A204.1 (cell line): ENCODE measurements around the gene NUDT12.

Source experiments
- FAIRE-seq: peaks from 2 replicates; lab custom pipeline; 2012; peaks lifted over from hg19 to GRCh38; lab: Jason Lieb, UNC

Gene NUDT12

DNA sequence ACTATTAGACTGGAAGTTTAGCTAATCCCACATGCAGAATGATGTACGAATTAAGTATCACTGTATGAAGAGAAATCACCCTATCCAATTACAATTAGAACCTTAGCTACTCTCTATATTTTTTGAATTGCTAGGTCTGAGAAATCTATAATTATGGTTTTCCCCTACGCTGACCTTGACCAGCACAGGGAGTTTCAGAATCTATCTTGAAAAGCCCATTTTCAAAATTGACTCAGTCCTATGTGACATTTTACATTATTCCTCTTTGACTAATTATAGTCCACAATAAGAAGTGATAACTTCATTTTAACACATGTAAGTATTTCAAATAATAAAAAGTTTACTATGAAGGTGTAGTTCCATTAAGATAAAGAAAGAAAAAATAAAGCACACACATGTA lies 21.5 kb downstream of the NUDT12 start:
- no peak for FAIRE-seq

DNA sequence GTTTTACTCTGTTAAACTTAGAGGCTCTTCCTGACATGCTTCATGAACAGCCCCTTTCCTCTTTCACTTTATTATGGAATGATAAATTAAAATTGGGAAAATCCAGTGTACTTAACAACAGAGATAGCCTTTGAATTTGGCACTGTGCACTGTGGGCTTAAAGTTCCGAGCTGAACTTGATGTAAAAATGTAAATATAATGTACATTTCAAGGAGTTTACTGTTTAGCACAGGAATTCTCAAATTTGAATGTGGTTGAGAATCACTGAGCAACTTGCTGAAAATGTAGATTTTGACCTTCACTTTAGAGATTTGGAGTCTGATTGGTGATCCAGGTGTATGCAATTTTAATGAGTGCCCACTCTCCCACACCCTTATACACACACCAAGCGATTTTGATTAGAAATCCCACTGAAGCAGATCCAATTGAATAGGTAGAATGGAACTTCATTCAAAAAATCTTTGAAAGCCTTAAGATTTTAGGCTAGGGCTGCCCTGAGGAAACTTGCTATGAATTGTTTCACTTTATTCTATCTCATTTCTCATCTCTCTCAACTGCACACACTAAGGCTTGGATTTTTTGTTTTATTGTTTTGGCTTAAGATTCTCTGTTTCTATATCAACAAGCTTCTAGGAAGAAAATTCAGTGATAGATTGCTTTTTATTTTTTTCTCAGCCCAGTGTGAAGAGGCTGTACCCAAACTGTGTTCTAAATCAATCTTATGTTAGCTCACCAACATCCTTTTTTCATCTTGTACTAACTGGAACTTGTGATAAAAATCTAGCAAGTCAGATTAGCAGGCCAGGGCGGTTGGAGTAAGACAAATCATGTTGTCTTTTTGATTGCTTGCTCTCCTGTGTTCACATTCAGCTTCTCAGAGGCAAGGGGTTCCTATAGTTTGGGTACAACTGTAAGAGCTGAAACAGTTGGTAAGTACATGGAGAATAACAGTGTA lies 22.9 kb downstream of the NUDT12 start:
- FAIRE-seq, result no peak

DNA sequence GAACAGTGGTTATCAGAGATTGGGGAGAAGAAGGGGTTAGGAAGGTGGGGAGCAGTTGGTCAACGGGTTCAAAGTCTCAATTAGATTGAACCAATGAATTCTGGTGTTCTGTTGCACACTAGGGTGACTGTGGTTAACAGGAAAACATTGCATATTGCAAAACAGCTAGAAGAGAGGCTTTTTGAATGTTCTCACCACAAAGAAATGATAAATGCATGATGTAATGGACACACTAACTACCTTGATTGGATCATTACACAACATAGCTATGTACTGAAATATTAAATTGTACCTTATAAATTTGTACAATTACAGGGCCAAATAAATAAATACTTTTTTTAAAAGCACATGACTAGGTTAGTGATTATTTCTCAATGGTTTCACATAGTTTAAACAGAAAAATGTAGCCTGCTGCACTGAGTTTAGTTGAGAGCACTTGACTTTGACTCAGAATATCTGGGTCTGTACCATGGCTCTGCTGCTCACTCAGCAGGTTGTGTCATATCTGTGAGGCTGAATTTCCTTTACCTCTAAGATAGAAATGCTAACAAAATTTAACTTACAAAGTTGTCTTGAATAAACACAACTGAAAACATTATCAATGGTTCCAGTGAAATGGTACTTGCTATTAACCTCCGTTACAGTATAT lies 30.4 kb downstream of the NUDT12 start:
- no peak for FAIRE-seq

DNA sequence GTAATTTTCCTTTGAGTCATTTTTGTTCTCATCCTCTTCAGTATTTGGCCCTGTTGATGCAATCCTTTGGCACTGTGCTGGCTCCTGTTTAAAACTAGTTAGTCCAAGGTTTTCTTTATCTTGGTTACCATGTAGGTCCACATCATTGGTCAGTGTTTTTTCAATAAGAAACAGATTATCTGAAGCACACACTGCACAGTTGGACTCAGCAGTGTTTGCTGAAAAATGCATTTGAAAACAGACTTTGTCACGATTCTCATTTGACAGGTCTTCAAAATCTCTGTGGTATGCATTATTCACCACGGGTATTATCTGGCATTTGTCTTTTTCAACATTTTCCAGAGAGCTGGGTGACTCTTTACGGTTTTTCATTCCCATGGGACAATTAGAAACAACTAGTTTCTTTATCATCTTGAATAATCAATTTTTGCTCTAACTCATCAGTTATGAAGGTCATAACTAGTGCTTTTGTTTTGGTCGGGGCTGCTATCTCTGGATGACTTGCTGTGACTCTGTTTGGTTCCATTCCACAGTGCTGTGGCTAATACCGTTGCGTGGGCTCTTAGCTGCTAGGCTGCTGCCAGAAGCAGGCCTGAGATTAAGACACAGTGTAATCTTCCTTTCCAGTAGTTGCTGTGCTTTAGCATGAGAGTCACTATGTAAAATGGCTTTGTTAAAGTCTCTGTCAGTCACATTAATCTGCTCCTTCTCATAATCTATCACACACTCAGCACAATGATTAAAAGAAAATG lies 36.2 kb downstream of the NUDT12 start:
- no peak for FAIRE-seq

DNA sequence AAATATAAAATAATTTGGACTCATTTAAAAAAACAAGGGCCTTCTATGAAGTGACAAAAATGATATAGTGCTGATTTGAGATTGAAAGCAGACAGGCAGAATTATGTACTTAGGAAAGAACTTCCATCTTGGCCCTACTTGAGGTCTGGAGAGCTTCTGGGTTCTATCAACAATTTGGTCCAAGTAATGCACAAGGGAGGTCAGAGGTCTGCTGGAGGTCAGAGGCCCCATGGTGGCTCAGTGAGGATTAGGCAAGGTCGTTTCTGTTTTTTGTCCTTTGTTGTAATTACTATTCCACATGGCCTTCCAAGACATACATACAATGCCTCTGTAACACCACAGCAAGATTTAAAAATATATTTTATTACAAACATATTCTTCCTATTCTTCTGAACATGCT lies 37.2 kb downstream of the NUDT12 start:
- no peak for FAIRE-seq

DNA sequence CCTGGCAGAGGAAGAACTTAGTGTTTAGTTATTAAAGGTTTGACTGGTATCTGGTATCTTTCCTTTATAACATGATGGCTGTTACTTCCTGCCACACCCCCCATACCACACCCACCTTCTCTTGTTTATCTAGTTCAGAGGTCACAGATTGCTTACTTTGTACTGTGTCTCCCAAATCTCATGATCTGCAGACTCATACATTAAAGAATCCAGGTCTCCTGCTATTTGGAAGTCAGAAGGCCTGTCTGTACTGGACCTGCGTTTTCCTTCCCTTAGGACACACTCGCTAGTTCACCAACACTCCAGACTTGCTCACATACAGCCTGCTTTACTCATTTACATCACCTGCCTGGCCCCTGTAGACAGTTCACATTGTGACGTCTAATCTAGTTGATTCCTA lies 39.3 kb downstream of the NUDT12 start:
- FAIRE-seq, result no peak

DNA sequence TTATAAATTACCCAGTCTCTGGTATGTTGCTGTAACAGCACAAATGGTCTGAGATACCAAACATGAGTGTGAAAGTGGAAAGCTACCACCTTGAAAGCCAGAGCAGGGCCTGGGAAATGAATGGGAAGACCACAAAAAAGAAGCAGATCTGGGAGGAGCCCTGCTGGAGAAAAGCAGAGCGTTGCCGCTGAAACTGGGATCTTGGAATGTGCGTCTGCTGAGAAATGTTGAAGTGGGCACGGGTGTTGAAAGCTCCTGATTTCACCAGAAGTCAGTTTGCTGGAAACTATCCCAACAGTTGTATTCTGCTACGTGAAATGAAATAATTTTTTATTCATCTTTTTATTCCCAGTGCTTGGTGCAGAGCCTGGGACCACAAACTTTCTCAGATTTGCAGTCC lies 40.0 kb downstream of the NUDT12 start:
- FAIRE-seq, result no peak

DNA sequence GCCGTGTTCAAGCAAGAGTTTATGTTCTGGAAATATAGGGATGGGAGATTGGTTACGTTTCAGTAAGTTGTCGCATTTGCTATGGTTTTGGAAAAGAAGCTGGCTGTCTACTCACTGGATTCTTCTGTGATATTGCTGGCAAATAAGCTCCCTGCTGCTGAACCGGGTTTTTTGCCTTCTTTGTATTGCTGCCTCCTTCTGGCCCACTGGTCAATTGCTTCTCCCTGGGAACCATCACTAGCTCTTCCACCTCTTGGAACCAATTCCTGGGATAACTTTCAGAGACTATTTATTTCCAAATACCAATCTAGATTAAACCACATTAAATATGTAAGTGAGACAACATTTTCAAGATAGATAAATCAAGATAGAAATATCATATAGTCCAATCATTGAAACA lies 43.0 kb downstream of the NUDT12 start:
- no peak for FAIRE-seq

DNA sequence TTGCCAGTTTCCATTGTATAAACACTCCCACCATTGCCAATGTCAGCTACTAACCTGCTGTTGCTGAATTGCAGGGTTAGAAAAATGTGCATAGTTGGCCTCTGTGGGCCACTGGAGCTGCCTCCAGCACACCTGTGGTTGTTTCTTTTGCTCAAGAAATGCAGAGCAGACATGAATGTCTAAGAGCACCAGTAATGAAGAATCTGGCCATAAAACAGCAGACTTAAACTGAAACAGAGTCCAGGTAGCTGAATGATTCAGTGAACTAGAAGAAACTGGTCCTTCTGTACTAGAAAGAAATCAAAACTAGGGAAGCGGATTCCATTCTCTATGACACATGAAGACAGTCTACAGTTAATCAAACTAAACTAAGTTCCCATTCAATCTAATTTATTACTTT lies 48.2 kb downstream of the NUDT12 start:
- FAIRE-seq, result no peak

DNA sequence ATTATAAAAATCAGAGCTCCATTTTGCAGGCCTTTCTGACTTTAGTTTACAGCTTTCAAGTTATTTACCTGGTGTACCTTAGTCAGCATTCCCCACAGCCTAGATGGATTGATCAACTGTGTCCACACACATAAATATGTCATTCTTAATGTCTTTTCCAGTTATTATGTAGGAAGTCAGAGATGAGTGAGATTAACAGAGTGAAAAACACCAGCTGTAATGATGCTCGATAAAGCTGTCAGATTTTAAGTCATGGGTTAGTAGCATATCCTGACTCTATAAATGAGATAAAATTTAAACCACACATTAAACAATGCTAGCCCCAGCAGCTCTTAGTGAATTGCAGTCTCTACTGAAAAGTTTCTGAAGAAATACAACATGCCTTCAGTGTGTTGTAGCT lies 48.9 kb downstream of the NUDT12 start:
- no peak for FAIRE-seq

DNA sequence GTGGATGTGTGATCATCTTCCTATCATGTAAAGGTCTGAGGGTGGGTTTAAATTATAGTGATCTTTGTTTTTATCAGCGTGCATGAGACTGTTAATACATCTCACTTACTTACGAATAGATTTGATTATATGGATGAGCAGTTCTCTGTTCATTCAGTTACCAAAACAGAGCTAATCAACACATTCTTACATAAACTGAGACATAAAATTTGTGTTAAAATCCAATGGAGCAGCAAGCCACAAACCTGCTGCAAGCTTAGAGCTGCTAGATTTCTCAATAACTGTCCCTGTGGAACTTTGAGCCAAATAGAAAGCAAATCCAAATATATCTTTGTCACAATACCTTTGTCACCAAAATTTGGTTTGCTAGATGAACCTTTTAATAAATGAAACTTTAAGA lies 50.1 kb downstream of the NUDT12 start:
- no peak for FAIRE-seq

DNA sequence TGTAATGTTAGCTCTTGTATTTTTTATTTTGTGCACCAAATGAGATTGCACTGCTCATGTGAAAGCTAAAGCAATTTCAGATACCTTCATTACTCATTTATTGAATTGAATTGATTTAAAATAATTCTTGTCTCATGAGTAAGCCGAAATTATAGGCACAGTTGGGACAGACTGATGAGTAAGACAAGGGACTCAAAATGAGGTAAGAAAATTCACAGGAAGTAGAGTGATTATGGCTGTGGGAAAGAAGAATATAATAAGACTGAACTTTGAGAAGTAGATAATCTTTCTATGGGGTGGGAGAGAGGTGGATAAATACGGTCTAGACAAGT lies 51.1 kb downstream of the NUDT12 start:
- FAIRE-seq, result no peak

DNA sequence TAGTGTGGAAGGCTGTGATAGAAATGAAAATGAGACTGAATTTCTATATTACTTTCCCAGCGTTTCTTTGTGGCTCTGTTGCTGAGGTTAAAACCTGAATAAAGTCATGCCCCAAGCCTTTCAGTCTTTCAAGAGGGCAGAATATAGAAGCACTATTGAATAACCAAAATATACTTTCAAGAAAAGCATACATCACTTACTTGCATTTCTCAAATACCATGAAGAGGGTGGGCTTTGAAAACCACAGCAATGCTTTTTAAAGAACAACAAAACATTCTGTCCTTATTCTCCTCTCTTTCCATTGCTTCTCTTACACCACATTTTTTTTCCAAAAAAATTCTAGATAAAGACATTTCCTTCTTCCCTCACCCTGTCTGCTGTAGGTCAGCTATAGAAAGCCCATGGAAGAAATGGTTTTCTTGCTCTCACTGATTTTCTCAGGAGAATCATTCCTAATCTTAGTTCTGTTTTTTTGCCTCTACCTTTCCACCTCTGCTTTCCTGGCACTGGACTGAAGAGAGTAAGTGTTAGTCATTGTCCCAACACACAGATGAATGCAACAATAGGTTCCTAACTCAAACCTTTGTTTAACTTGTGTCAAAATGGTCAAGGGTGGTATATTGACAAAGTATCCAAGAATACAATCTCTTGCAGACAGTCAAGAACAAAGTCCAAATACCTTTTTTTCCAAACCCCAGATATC lies 51.6 kb downstream of the NUDT12 start:
- no peak for FAIRE-seq

DNA sequence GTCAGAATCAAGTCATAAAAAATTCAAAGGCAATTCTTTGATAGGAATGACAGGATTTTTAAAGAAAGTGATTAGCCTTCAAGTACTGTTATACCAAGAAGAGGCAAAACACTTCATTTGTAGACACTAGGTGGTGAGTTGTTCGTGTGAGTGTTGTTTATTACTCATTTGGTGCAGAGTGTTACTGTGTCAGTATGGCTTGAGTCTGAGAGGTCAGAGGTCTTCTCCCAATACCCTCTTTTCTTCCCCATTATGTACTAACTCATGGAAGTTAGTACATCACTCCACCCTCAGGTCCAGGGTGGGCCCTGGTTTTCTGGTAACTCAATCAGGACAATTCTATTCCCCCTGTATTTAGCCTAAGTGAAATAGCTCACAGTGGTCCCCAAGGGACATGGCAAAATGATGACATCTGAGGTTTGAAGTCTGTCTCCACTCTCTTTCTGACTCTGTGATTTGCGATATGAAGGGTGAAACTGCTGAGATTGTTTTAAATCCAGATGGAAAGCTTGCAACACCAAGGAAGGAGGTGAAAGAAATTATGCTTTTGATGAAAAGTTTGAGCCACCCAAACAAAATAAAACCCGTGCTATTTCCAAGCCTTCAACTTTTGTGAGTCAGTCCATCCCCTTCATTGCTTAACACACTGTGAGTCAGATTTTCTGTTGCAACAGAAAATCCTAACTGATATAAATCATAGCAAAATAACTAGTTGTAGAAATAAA lies 56.8 kb downstream of the NUDT12 start:
- no peak for FAIRE-seq

DNA sequence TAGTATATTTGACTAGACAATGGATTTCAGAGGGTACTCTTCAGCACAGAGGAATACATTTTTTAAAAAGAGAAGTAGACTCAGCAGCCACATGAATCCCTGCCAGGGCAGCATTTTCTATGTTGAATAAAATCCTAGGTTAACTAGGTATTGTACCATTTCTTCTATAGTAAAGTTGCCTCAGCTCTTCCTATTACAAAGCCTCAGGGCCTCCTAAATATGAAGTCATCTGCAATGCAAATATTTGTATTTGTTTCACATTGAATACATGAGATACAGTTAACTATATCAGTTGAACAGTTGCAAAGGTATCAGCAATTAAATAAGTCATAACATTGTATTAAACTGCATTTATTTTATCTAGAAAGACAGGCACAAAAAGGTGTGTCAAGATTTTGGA lies 59.5 kb downstream of the NUDT12 start:
- FAIRE-seq, result no peak

DNA sequence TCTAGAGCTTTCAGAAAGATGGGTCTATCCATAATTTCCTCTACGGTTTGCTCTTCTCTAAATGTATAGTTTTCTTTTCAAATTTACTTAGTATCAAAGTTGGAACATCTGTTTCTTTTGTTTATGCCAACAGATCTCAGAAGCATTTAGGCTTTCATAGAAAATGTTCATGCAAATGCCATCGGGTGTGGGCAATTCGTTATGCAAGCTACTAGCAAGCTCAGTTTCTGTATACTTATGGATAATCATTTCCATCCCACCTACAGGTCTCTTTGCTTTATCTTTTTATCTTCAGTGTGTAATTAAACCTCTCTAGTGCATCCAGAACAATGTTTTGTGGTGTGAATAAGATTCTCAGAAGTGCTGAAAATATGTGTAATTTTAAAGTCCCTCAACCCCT lies 59.9 kb downstream of the NUDT12 start:
- no peak for FAIRE-seq
